Midbrain (tissue), 1 donor: ENCODE data around the gene PLK3.
A peak's percentile ranks its signal among the peaks of the same experiment; 100 is the strongest.
"Not testable (repeated sequence)": the region's sequence is repeated elsewhere in the genome, so short reads cannot be mapped to it uniquely, and the experiment has no call there.

ENCODE experiments used
- DNase-seq: peaks from one replicate; lab custom pipeline; 2025; lab: John Stamatoyannopoulos, UW

PLK3 gene

DNA sequence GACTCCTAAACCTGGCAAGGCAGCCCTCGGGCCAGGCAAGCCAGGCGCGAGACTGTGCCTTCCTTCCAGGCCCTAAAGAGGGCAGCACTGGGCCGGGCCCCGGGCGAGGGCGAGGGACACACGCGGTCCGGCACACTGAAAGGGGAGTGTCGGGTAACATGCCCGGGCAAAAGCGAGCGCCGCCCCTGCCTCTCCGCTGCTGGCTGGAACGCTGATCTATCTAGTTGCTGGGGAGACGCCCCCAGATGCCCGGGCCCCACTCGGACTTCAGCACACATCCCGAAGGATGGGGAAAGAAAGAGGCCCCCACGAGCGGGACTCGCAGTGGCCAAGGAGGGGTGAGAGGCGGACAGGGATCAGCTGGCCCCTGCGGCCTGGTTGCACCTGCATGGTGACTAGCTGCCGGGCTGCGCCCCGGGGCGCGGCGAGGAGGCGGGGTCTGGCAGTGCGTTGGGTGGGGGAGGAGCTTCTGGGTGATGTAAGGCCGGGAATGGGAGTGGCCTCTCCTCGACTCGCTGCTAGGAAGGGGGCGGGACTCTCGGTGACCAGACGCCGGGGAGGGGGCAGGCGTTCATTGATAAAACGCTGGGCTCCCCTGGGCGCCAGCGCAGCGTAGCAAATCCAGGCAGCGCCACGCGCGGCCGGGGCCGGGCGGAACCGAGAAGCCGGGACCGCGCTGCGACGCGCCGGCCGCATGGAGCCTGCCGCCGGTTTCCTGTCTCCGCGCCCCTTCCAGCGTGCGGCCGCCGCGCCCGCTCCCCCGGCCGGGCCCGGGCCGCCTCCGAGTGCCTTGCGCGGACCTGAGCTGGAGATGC, at the start of gene PLK3:
PLK3 (plus strand) TSS at position 608 of the 815 bp plus-strand sequence; CDS start at position 695, 87 bp downstream.
- peak; percentile 98 for DNase-seq

GRCh38 chr1:44757420-44757819, 42.8 kb upstream of the PLK3 start:
- no peak for DNase-seq

DNA sequence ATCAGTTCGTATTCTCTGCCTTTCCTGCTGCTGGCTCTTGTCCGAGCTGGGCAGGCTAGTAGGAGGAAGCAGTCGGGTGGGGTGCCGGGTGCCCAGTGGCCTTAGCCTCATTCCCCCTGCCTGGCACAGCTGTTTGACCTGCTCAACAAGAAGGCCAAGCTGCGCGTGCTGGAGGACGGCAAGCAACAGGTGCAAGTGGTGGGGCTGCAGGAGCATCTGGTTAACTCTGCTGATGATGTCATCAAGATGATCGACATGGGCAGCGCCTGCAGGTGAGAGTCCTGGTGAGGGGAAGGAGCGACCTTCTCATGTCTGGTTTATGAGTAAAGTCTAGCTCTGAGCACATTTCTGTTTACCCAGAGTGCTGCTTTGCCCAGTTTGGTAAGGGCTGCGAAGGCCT, 41.1 kb upstream of the PLK3 start:
- no peak for DNase-seq

DNA sequence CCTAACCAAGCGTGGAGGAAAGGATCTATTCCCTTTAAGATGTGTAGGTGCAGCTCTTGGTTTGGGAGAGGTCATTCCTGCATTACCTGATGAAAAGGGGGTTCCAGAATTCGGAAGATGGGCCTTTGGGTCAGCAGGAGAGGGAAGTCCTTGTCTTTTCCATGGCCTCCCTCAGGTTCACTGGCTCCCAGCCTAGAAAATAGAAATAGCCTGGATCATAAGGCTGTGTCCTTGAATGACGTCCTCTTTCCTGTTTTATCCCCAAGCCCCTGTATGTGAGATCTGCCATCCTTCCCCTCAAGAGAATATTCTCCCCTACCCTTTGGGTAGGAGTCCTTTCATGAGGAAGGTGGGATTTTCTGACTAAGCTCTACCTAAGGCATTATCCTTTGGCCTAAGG, 39.3 kb upstream of the PLK3 start:
- no peak for DNase-seq

DNA sequence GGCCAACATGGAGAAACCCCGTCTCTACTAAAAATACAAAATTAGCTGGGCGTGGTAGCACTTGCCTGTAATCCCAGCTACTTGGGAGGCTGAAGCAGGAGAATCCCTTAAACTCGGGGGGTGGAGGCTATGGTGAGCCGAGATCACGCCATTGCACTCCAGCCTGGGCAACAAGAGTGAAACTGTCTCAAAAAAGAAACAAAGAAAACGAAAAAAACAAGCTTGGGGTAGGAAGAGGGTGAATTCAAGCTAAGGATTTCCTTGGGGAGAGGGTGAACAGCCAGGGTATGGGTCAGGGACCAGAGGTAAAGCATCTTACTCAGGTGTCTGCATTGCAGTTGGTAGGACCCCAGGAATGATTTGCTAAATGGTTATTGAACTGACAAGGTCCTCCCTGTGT, 33.8 kb upstream of the PLK3 start:
- not testable (repeated sequence) for DNase-seq

DNA sequence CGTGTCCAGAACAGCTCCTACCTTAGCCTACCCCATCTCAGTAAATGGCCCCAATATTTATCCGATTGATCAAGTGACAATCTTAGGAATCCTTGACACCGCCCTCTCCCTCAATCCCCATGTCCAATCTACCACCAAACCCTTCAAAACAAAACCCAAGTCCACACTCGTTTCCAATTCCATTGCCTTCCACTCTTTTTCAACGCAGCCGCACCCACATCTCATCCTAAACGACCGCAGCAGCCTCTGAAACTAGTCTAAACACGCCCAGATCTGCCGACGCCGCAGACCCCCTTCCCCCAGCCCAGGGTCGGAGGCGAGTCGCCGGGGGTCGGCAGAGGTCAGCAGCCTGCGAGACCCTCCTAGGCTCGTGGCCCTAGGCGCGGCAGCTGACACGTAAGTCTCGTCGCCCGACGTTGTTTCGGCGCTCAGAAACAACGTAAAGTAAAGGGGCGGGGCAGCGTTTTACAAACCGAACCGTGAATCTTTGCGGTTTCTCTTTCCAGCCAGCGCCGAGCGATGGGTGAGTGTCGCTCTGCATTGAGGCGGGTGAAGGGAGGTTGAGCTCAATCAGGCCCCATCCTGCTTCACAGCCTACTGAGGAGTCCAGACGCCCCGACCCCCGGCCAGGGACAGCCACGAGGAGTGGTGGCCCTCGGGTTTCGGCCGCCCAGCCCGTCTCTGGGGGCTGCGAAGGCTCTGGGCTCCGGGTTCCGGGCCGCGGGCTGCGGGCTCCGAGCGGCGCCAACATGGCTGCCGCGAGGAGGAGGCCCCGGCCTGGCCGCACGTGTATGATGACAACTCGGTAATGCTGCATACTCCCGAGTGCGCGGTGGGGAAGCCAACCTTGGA, 24.9 kb upstream of the PLK3 start, which contains the start of gene RPS8:
RPS8 (plus strand) TSS at position 463 of the 852 bp plus-strand sequence; CDS start at position 520, 57 bp downstream.
- peak; percentile 93 for DNase-seq

GRCh38 chr1:44775930-44776729, 24.0 kb upstream of the PLK3 start:
- no peak for DNase-seq

GRCh38 chr1:44776730-44777068, 23.5 kb upstream of the PLK3 start:
- no peak for DNase-seq

- DNase-seq: no peak
These were observed 22.6 kb upstream of the PLK3 start for GRCh38 chr1:44777547-44777946.

DNA sequence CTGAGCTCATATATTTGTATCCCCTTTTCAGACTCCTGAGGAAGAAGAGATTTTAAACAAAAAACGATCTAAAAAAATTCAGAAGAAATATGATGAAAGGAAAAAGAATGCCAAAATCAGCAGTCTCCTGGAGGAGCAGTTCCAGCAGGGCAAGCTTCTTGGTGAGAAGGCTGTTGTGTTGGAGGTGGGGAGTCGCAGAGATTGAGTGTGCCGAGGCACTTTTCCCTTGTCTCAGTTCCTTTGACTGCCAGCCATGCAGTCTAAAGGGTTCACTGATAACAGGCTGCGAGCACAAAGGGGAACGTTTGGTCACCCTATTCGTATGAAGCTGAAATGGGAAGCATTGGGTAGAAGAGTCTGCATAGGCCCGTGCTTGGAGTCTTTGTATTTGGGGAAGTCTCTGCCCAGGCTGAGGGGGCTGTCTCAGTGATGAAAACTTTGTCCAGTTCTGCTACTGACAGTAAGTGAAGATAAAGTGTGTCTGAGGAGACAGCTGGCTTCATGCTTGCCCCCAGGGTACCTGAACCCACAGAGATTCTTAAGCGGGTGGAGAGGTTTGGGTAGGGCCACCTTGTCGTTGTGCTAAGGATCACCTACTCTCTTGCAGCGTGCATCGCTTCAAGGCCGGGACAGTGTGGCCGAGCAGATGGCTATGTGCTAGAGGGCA, 22.1 kb upstream of the PLK3 start:
- DNase-seq: no peak

DNA sequence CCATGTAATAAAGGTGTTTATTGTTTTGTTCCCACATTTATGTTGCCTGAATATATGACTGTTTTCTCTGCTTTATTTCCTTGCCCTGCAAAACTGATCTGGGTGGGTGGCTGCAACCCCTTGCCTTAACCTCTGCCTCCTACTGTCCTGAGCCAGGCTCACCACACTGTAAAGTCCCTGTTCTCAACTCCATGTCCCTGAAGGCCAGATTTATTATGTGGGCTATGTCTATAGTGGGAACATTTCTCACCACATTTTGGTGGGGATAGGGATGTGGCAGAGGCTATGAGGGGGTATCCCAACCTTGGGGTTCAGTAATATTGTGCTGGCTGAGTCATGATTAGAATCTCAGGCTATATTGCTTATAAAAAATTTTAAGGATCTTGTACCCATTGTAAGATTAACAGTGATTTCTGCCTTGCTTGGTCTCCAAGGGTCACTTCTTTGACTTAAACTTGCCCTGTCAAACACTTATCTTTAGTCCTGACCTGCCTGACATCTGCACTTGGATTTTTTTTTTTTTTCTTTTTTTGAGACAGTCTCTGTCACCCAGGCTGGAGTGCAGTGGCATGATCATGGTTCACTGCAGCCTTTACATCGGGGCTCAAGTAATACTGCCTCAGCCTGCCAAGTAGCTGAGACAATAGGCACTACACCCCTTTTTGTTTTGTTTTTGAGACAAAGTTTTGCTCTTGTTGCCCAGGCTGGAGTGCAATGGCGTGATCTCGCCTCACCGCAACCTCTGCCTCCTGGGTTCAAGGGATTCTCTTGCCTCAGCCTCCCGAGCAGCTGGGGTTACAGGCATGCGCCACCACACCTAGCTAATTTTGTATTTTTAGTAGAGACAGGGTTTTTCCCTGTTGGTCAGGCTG, 21.2 kb upstream of the PLK3 start:
- no peak for DNase-seq

DNA sequence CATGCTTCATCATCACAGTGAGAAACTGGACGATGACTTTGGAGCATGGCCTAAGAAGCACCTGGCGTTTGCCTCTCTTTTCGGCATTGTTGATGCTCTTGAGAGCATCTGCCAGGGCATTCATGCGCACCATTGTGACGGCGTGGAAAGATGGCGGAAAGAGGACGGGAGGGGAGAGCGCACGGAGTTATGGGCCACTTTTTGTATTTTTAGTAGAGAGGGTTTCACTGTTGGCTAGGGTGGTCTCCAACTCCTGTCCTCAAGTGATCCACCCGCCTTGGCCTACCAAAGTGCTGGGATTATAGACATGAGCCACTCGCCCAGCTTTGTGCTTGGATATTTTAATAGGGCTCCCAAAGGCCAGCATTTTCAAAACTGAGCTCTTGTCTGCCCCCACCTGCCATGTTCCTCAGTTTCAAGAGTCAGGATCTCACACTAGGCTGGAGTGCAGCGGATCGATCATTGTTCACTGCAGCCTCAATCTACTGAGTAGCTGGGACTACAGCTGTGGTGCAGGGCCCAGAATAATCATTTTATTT, 19.5 kb upstream of the PLK3 start:
- no peak for DNase-seq

GRCh38 chr1:44783697-44784093, 16.5 kb upstream of the PLK3 start:
- DNase-seq: peak; percentile 12

DNA sequence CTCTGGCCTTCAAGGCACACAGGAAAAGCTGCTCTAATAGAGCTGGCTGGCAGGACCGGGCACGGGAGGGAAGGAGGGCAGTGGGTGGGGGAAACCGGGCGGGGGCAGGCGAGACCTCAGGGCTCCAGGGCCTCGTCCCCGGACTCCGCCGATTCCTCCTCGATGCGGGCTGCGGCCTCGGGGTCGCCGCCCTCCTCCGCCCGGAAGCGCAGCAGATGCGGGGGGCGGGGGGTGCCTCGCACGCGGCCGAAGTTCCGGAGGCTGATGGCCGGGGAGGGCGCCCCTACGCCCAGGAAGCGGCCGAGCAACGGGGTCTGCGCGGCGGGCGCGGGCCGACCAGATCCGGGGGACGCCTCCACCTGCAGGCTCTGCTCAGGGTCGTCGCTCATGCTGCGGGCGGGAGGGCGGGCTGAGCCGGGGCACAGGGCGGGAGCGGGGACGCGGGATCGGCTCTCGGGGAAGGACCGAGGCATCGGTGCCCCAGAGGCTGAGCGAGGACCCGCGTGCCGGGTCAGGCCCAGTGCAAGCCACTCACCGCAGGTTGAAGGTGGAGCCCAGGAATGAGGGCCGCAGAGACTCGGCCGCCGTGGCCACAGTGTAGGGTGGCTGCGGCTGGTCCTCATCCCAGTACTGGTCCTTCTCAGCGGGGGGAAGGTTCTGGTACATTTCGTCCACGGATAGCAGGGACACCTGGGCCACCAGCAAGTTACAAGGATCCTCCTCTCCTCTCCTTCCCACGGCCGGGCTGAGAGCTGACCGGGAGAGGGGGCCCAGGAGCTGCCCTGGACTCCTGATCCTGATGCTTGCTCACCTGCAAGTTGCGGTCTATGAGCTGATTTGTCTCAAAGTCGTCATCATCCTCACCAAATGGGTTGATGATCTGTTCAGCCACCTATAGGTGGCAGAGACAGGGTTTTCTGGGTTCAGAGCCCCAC, 15.8 kb upstream of the PLK3 start:
- DNase-seq: no peak

DNA sequence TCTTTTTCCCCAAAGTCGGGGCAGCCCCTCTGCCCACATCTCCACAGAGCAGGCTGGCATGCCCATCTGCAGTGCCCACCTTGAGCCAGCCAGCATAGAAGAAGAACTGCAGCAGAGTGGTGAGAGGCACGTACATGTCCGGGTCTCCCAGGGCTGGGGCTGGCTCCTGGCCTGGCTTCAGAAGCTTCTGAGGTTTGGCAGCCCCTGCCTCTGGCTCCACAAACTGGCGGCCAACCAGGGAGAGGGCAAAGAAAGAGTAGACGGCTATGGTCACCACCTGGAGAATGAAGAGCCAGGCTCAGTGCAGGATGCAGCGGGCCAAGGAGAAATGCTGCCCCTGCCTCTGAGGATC, 15.2 kb upstream of the PLK3 start:
- DNase-seq: no peak

DNA sequence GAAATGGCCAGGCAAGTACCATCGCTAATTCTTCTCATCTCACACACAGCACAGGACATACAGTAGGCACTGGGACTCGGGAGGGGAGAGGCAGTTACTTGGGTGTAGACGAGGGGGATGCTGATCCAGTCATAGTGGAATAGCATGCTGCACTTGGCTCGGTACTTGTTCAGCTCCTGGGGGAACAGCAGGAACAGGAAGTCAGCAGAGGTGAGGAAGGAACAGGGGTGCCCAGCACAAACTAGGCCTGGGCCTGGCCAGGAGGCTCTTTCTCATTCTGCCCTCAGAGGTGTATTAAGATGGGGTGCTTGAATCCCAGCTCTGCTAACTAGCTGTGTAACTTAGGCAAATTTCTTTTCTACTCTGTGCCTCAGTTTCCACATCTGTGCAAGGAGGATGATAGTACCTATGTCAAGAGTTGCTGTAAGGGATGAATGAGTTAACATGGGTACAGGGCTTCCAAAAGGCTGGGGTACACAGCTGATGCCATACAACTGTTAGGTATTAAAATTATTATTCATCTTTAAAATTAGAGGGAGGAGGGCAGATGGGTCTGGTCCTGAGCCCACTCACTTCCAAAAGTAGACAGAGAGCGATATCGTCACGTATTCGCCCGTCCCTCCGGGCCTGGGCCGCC, 14.6 kb upstream of the PLK3 start:
- DNase-seq: no peak

DNA sequence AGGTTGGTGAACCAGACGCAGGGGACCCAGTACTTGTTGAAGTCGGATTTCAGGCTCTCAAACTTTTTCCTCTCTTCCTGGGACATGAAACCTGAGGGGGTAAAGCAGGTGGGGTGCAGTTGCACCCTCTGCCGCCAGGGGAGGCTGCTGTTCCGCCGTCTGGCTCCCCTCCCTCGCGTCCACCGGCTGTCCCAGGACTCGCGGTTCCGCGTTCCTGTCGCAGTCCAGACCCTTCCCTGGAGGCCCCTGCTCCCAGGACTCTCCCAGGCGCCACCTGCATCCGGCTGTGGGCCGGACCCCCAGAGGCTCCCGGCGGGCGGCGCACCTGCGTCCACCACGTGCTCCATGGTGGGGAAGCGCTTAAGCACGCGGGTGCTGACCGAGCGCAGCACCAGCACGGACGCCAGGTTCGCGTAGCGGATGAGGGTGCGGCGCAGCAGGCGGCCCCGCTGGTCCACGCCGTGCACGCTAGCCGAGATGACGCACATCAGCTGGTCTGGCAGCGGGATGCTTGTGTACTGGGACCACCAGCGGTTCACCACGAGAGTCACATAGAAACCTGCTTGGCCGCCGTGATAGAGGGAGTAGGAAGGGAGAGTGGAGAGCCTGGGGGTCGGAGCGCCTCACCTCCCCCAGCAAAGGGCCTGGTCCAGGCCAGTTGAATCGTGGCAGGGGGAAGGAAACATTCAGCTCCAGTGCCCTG, 13.9 kb upstream of the PLK3 start:
- peak; percentile 24 for DNase-seq

- DNase-seq: no peak
These were observed 13.2 kb upstream of the PLK3 start for GRCh38 chr1:44786841-44787426.
